ENCODE measurements around the gene ZP2. TPM values are rescaled to one million over a fixed set of nuclear protein-coding genes. Genes with fewer than 3 reads are reported as not detected.

ZP2 gene
- polyA plus RNA-seq, 1 experiment = not detected

DNA sequence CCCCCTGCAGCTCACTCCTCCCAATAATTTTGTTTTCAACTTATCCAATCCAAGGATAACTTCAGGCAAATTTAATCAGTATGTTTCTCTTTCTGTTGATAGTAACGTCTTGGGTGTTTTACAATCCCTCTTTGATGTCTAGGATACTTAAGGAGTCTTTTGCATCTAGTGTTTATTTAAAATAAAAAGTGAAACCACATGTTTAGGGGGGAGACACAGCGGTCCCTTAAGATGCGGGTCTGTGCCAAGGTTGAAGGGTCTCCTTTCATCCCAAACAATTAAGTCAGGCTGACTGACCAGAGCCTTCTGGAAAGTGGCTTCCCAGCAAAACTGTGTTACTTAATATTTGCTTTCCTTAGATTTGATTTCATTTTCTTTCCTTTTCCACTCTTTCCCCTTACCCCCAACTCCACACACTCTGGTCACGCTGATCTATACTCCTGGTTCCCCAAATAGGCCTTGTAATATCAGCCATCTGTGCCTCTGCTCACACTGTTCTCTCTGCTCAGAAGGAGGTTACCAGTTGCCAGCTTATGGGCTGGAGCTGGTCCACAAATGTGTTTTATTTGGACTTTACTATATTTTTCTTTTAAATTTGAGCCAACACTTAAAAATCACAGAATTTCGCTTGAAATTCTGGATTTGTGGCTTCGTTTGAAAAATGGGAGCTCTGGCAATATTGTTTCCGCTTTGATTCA lies 33.3 kb upstream of the ZP2 start:
- Histone ChIP-seq H3K4me3 (ENCODE audit: low read depth, low read length) (no peak overlapping the region), H3K36me3 (ENCODE audit: control insufficient read depth, insufficient read depth, low read length) (no peaks in the 10 kb centered on the region), H3K27me3 (ENCODE audit: control insufficient read depth, insufficient read depth, low read length) (peaks cover 8% of the 10 kb centered on the region)
- POLR2A ChIA-PET = no interaction called here
- TF ChIP-seq, protein P1, sequence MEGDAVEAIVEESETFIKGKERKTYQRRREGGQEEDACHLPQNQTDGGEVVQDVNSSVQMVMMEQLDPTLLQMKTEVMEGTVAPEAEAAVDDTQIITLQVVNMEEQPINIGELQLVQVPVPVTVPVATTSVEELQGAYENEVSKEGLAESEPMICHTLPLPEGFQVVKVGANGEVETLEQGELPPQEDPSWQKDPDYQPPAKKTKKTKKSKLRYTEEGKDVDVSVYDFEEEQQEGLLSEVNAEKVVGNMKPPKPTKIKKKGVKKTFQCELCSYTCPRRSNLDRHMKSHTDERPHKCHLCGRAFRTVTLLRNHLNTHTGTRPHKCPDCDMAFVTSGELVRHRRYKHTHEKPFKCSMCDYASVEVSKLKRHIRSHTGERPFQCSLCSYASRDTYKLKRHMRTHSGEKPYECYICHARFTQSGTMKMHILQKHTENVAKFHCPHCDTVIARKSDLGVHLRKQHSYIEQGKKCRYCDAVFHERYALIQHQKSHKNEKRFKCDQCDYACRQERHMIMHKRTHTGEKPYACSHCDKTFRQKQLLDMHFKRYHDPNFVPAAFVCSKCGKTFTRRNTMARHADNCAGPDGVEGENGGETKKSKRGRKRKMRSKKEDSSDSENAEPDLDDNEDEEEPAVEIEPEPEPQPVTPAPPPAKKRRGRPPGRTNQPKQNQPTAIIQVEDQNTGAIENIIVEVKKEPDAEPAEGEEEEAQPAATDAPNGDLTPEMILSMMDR (IDR thresholded peaks at IDR 0.05; ENCODE audit: insufficient read depth, low read depth, low read length) = no peak
- DNase-seq (ENCODE audit: low read depth) = no peak
- CTCF ChIA-PET = no interaction called here

GRCh38 chr16:21242756-21243155 lies 31.4 kb upstream of the ZP2 start:
- DNase-seq (ENCODE audit: low read depth) = no peak
- ChIA-PET POLR2A (no interaction called here), CTCF (no interaction called here)
- TF ChIP-seq, protein P1 (IDR thresholded peaks at IDR 0.05; ENCODE audit: insufficient read depth, low read depth, low read length) = no peak
- Histone ChIP-seq H3K4me3 (ENCODE audit: low read depth, low read length) (no peak overlapping the region), H3K27me3 (ENCODE audit: control insufficient read depth, insufficient read depth, low read length) (peaks cover 5% of the 10 kb centered on the region), H3K36me3 (ENCODE audit: control insufficient read depth, insufficient read depth, low read length) (no peaks in the 10 kb centered on the region)

DNA sequence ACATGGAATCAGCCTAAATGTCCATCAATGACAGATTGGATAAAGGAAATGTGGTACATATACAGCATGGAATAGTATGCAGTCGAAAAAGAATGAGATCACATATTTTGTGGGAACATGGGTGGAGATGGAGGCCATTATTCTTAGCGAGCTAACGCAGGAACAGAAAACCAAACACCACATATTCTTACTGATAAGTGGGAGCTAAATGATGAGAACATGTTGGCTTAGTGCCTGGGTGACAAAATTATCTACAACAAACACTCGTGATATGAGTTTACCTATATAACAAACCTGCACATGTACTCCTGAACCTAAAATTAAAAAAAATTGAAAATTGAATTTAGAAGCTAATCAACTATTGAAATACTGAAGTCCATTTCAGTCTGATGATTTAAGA lies 28.3 kb upstream of the ZP2 start:
- POLR2A ChIA-PET = no interaction called here
- DNase-seq (ENCODE audit: low read depth) = no peak
- H3K4me3 ChIP-seq (ENCODE audit: low read depth, low read length) = no peak overlapping the region
- TF ChIP-seq, protein P1 (IDR thresholded peaks at IDR 0.05; ENCODE audit: insufficient read depth, low read depth, low read length) = no peak
- H3K36me3 ChIP-seq (ENCODE audit: control insufficient read depth, insufficient read depth, low read length) = no peaks in the 10 kb centered on the region
- H3K27me3 ChIP-seq (ENCODE audit: control insufficient read depth, insufficient read depth, low read length) = no peaks in the 10 kb centered on the region; the same call in 1 of the 2 replicates
- CTCF ChIA-PET = no interaction called here

DNA sequence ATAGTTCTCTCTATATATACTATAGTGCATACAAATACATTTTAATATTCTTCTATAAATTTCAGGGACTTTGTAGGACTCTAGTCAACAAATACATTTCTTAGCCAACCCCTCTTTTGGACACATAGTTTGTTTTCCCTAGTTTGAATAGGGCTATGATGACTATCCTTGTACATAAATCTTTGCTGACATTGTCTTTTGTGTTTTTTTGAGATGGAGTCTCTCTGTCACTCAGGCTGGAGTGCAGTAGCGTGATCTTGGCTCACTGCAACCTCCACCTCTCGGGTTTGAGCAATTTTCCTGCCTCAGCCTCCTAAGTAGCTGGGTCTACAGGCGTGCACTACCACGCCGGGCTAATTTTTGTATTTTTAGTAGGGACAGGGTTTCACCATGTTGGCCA lies 25.5 kb upstream of the ZP2 start:
- CTCF ChIA-PET = interaction anchor here (0.6 kb wide), 1 partner anchor 80 kb away, joined by 3 read pairs; no protein-coding TSS in a partner anchor
- POLR2A ChIA-PET = no interaction called here
- DNase-seq (ENCODE audit: low read depth) = no peak
- H3K4me3 ChIP-seq (ENCODE audit: low read depth, low read length) = no peak overlapping the region
- no peaks in the 10 kb centered on the region for H3K36me3 ChIP-seq (ENCODE audit: control insufficient read depth, insufficient read depth, low read length)
- TF ChIP-seq, protein P1 (IDR thresholded peaks at IDR 0.05; ENCODE audit: insufficient read depth, low read depth, low read length) = no peak
- no peaks in the 10 kb centered on the region for H3K27me3 ChIP-seq (ENCODE audit: control insufficient read depth, insufficient read depth, low read length)

DNA sequence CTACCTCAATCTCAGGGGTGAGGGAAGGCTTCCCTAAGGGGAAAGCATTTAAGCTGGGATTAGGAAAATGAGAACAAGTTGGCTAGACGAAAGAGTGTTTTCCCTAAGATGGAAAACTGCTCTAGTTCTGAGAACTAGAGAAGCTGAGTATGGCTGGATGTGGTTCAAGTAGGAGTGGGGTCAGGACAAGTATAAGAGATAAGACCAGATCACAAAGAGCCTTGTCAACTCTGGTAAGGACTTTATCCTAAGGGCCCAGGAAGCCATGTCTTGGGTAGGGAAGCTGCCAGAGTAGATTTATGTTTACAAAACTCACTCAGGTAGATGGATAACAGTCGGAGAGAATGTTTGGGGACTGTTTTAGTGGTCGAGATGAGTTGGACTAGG lies 23.8 kb upstream of the ZP2 start:
- Histone ChIP-seq H3K4me3 (ENCODE audit: low read depth, low read length) (no peak overlapping the region), H3K36me3 (ENCODE audit: control insufficient read depth, insufficient read depth, low read length) (no peaks in the 10 kb centered on the region), H3K27me3 (ENCODE audit: control insufficient read depth, insufficient read depth, low read length) (no peaks in the 10 kb centered on the region)
- TF ChIP-seq, protein P1 (IDR thresholded peaks at IDR 0.05; ENCODE audit: insufficient read depth, low read depth, low read length) = no peak
- CTCF ChIA-PET = no interaction called here
- POLR2A ChIA-PET = no interaction called here
- no peak for DNase-seq (ENCODE audit: low read depth)
